Neural cell (in vitro differentiated cells): ENCODE results near the gene MTFP1. TPM values are rescaled to one million over a fixed set of nuclear protein-coding genes. Genes with fewer than 3 reads are reported as not detected.
"Not testable (repeated sequence)": the region's sequence is repeated elsewhere in the genome, so short reads cannot be mapped to it uniquely, and the experiment has no call there.

ENCODE experiments used
- H2AFZ ChIP-seq: fragments of 200-600, 300-800 bp; sonication (generic), shearing (Covaris generic); 2 replicates; pipeline ENCODE4 v1.6.0; 2014; ENCODE audit warnings: low read depth, mild to moderate bottlenecking, antibody characterized with exemption, low read length, moderate library complexity
- H3F3A ChIP-seq: fragments of 200-600 bp; shearing (Covaris generic); 2 replicates; pipeline ENCODE4 v1.6.1; 2016; ENCODE audit warnings: mild to moderate bottlenecking, moderate library complexity, mixed read lengths, antibody characterized with exemption, low read length; ENCODE audit not compliant: insufficient read depth, poor library complexity, severe bottlenecking
- H3K27ac ChIP-seq: fragments of 200-600, 300-800 bp; sonication (generic), shearing (Covaris generic); 2 replicates; pipeline ENCODE4 v1.5.1; 2014; ENCODE audit warnings: mild to moderate bottlenecking, low read length, moderate library complexity
- H3K27me3 ChIP-seq: fragments of 300-800, 200-600 bp; sonication (generic), shearing (Covaris generic); 2 replicates; pipeline ENCODE4 v1.6.0; 2014; ENCODE audit warnings: mild to moderate bottlenecking, low read depth, low read length, moderate library complexity; ENCODE audit not compliant: insufficient read depth
- H3K36me3 ChIP-seq: fragments of 300-800, 200-600 bp; sonication (generic), shearing (Covaris generic); 2 replicates; pipeline ENCODE4 v1.5.1; 2014; ENCODE audit warnings: mild to moderate bottlenecking, antibody characterized with exemption, low read length, moderate library complexity; ENCODE audit not compliant: insufficient read depth
- H3K4me2 ChIP-seq: fragments of 300-800, 200-600 bp; sonication (generic), shearing (Covaris generic); 2 replicates; pipeline ENCODE4 v1.6.0; 2014; ENCODE audit warnings: mild to moderate bottlenecking, low read length
- H3K4me3 ChIP-seq: fragments of 300-800, 200-600 bp; sonication (generic), shearing (Covaris generic); 2 replicates; pipeline ENCODE4 v1.5.1; 2014; ENCODE audit warnings: mild to moderate bottlenecking, low read length, moderate library complexity
- H3K79me2 ChIP-seq: fragments of 200-600 bp; shearing (Covaris generic); replicated peaks from 2 replicates; pipeline ENCODE4 v1.6.0; 2014; ENCODE audit warnings: mild to moderate bottlenecking, low read length, moderate library complexity; ENCODE audit not compliant: insufficient read depth
- H3K9ac ChIP-seq: fragments of 300-800, 200-600 bp; sonication (generic), shearing (Covaris generic); 2 replicates; pipeline ENCODE4 v1.6.1; 2016; ENCODE audit warnings: mild to moderate bottlenecking, low read length, mixed read lengths
- H3K9me2 ChIP-seq: fragments of 200-600 bp; shearing (Covaris generic); 2 replicates; pipeline ENCODE4 v1.6.1; 2016; ENCODE audit warnings: mild to moderate bottlenecking, low read length, mixed read lengths; ENCODE audit not compliant: insufficient read depth
- H3K9me3 ChIP-seq: fragments of 200-600, 300-800 bp; sonication (generic), shearing (Covaris generic); 2 replicates; pipeline ENCODE4 v1.6.1; 2016; ENCODE audit warnings: mild to moderate bottlenecking, mixed run types, low read length, moderate library complexity, mixed read lengths
- H4K20me1 ChIP-seq: fragments of 200-600 bp; shearing (Covaris generic); 2 replicates; pipeline ENCODE4 v1.6.1; 2016; ENCODE audit warnings: mild to moderate bottlenecking, mixed run types; ENCODE audit not compliant: insufficient read depth
- CTCF ChIP-seq: fragments of 450-650 bp; IDR thresholded peaks from 2 replicates; pipeline ENCODE4 v1.5.1; 2014; ENCODE audit warnings: antibody characterized with exemption, mild to moderate bottlenecking, moderate library complexity; ENCODE audit not compliant: poor library complexity, severe bottlenecking
- EP300 ChIP-seq: fragments of 450-650 bp; conservative IDR thresholded peaks from 2 replicates; pipeline ENCODE4 v1.6.1; 2014; ENCODE audit warnings: antibody characterized with exemption, mild to moderate bottlenecking, moderate library complexity; ENCODE audit not compliant: poor library complexity, severe bottlenecking
- EZH2 ChIP-seq: fragments of 200-600, 300-800 bp; shearing (Covaris generic), sonication (generic); IDR thresholded peaks from 2 replicates; pipeline ENCODE4 v1.6.1; 2014; ENCODE audit warnings: antibody characterized with exemption, low read length, borderline replicate concordance, mild to moderate bottlenecking; ENCODE audit not compliant: insufficient read depth, poor library complexity, severe bottlenecking
- MXI1 ChIP-seq: fragments of 450-650 bp; conservative IDR thresholded peaks from 2 replicates; pipeline ENCODE4 v1.6.1; 2014; ENCODE audit warnings: antibody characterized with exemption, mild to moderate bottlenecking; ENCODE audit not compliant: poor library complexity, severe bottlenecking
- POLR2AphosphoS5 ChIP-seq: IDR thresholded peaks from 2 replicates; pipeline ENCODE4 v1.6.1; 2012
- RAD21 ChIP-seq: fragments of 450-650 bp; conservative IDR thresholded peaks from 2 replicates; pipeline ENCODE4 v1.6.1; 2014; ENCODE audit warnings: antibody characterized with exemption, mild to moderate bottlenecking, moderate library complexity
- SMC3 ChIP-seq: fragments of 450-650 bp; conservative IDR thresholded peaks from 2 replicates; pipeline ENCODE4 v1.6.1; 2014; ENCODE audit warnings: antibody characterized with exemption, mild to moderate bottlenecking, moderate library complexity; ENCODE audit not compliant: poor library complexity
- TAF1 ChIP-seq: IDR thresholded peaks from 2 replicates; pipeline ENCODE4 v1.6.1; 2012; ENCODE audit warnings: low read depth
- polyA plus RNA-seq: library from polyadenylated mRNA; depleted of rRNA; stranded (reverse); fragments of >200 nt; gene quantifications from 2 replicates; pipeline ENCODE4 v1.2.3, GENCODE V29; 2014
- TF ChIP-seq, protein P1 (sequence below): IDR thresholded peaks from 2 replicates; pipeline ENCODE4 v1.6.1; 2012; ENCODE audit warnings: borderline replicate concordance

Gene MTFP1
- polyA plus RNA-seq, 1 donor from 2014 or later: 8.1 TPM

DNA sequence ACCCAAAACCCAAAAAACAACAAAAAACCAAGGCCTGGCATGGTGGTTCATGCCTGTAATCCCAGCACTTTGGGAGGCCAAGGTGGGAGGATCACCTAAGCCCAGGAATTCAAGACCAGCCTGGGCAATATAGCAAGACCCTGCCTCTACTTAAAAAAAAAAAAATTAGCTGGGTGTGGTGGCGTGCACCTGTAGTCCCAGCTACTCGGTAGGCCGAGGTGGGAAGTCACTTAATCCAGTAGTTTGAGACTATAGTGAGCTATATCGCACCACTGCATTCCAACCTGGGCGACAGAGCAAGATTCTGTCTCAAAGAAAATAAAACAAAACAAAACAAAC, 22.8 kb upstream of the MTFP1 start:
- not testable (repeated sequence) for H3K27me3 ChIP-seq, H2AFZ ChIP-seq, H3K27ac ChIP-seq, H3K36me3 ChIP-seq, H3K9me3 ChIP-seq, H3K9me2 ChIP-seq, H3K4me2 ChIP-seq, H3K79me2 ChIP-seq, H3F3A ChIP-seq, H4K20me1 ChIP-seq, H3K9ac ChIP-seq, H3K4me3 ChIP-seq

DNA sequence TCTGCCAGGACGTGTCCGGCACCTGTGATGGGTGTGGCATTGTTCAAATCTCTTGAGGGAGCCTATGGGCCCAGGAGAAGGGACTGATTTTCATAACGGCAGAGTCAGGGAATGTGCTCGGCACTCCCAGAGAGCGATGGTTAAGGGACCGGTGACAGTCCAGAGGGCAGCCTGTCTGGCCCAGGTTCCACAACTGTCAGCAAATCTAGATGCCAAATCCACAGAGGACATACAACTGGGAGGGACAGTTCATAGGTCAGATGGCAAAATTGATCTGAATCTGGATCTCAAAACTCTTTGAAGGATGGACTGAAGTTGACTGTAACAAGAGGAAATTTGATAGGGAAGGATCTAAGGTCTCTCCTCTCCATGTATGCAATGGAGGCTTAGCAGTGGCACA, 21.3 kb upstream of the MTFP1 start:
- Histone ChIP-seq H3K27ac (no peak overlapping the region), H3K9ac (no peak overlapping the region), H4K20me1 (no peaks in the 10 kb centered on the region), H3K36me3 (no peaks in the 10 kb centered on the region), H3K4me2 (no peak overlapping the region), H3K4me3 (no peak overlapping the region), H3K9me3 (no peaks in the 10 kb centered on the region), H3F3A (no peaks in the 10 kb centered on the region), H3K27me3 (no peaks in the 10 kb centered on the region), H2AFZ (no peak overlapping the region), H3K79me2 (no peaks in the 10 kb centered on the region), H3K9me2 (no peaks in the 10 kb centered on the region)
- TF ChIP-seq SMC3 (no peak), CTCF (no peak), TAF1 (no peak), EZH2 (no peak), MXI1 (no peak), EP300 (no peak), RAD21 (no peak), POLR2AphosphoS5 (no peak)
- TF ChIP-seq, protein P1, sequence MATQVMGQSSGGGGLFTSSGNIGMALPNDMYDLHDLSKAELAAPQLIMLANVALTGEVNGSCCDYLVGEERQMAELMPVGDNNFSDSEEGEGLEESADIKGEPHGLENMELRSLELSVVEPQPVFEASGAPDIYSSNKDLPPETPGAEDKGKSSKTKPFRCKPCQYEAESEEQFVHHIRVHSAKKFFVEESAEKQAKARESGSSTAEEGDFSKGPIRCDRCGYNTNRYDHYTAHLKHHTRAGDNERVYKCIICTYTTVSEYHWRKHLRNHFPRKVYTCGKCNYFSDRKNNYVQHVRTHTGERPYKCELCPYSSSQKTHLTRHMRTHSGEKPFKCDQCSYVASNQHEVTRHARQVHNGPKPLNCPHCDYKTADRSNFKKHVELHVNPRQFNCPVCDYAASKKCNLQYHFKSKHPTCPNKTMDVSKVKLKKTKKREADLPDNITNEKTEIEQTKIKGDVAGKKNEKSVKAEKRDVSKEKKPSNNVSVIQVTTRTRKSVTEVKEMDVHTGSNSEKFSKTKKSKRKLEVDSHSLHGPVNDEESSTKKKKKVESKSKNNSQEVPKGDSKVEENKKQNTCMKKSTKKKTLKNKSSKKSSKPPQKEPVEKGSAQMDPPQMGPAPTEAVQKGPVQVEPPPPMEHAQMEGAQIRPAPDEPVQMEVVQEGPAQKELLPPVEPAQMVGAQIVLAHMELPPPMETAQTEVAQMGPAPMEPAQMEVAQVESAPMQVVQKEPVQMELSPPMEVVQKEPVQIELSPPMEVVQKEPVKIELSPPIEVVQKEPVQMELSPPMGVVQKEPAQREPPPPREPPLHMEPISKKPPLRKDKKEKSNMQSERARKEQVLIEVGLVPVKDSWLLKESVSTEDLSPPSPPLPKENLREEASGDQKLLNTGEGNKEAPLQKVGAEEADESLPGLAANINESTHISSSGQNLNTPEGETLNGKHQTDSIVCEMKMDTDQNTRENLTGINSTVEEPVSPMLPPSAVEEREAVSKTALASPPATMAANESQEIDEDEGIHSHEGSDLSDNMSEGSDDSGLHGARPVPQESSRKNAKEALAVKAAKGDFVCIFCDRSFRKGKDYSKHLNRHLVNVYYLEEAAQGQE: no peak

GRCh38 chr22:30405731-30406130, 19.8 kb upstream of the MTFP1 start:
- Histone ChIP-seq H2AFZ (no peak overlapping the region), H3F3A (no peaks in the 10 kb centered on the region), H3K27me3 (no peaks in the 10 kb centered on the region), H3K4me3 (no peak overlapping the region), H3K27ac (no peak overlapping the region), H3K36me3 (no peaks in the 10 kb centered on the region), H3K9me2 (no peaks in the 10 kb centered on the region), H3K79me2 (no peaks in the 10 kb centered on the region), H4K20me1 (no peaks in the 10 kb centered on the region), H3K9ac (no peak overlapping the region), H3K4me2 (no peak overlapping the region), H3K9me3 (no peaks in the 10 kb centered on the region)
- TF ChIP-seq, protein P1: no peak
- TF ChIP-seq MXI1 (no peak), SMC3 (no peak), EZH2 (no peak), RAD21 (no peak), EP300 (no peak), POLR2AphosphoS5 (no peak), TAF1 (no peak), CTCF (no peak)
